CD4-positive, alpha-beta memory T cell (primary cell): ENCODE results near the gene BTLA. TPM values are rescaled to one million over a fixed set of nuclear protein-coding genes. Genes with fewer than 3 reads are reported as not detected.

ENCODE experiments used
- CTCF ChIA-PET: fragments of 350-600 bp; sonication (Branson Sonifier 250); formaldehyde crosslinking; loops from one replicate; lab custom pipeline; 2021; ENCODE audit warnings: inconsistent platforms; ENCODE audit not compliant: partially characterized antibody; lab: Charles Lee
- POLR2A ChIA-PET: fragments of 350-600 bp; sonication (Branson Sonifier 250); formaldehyde crosslinking; loops from one replicate; lab custom pipeline; 2021; ENCODE audit not compliant: partially characterized antibody; lab: Charles Lee
- DNase-seq, 5 donors: peaks; one replicate each; pipeline versions ENCODE4 v3.0.0 to v3.0.0-alpha.2; 2020 to 2022; ENCODE audit warnings: mixed read lengths in 1 of 5
- H3K27ac ChIP-seq: one replicate; pipeline ENCODE4 v1.7.0; 2013; ENCODE audit warnings: low read depth, low read length
- H3K27me3 ChIP-seq: 2 replicates; pipeline ENCODE4 v1.7.0; 2013; ENCODE audit warnings: mild to moderate bottlenecking, low read length, moderate library complexity; ENCODE audit not compliant: insufficient read depth
- H3K36me3 ChIP-seq: 2 replicates; pipeline ENCODE4 v1.7.0; 2013; ENCODE audit warnings: mild to moderate bottlenecking, low read length, moderate library complexity; ENCODE audit not compliant: insufficient read depth
- H3K4me1 ChIP-seq: 2 replicates; pipeline ENCODE4 v1.7.0; 2013; ENCODE audit warnings: mild to moderate bottlenecking, low read length, moderate library complexity; ENCODE audit not compliant: insufficient read depth
- H3K4me3 ChIP-seq, 2 donors: one replicate each; pipeline ENCODE4 v1.7.0; 2013; ENCODE audit warnings: low read length in 2 of 2, mild to moderate bottlenecking in 1 of 2
- H3K9me3 ChIP-seq, 2 donors: one replicate each; pipeline ENCODE4 v1.7.0; 2013; ENCODE audit warnings: low read length in 2 of 2, control low read depth in 1 of 2; ENCODE audit not compliant: control insufficient read depth in 1 of 2
- H3K27ac Mint-ChIP-seq, 7 donors: one replicate each; pipeline ENCODE4 v1.8.0; 2020 to 2021; ENCODE audit warnings: mixed read lengths in 7 of 7, mild to moderate bottlenecking in 6 of 7, inconsistent platforms in 3 of 7, moderate library complexity in 3 of 7
- H3K27me3 Mint-ChIP-seq, 2 donors: one replicate each; pipeline ENCODE4 v1.8.0; 2020 to 2021; ENCODE audit warnings: mixed read lengths in 2 of 2
- H3K36me3 Mint-ChIP-seq, 2 donors: one replicate each; pipeline ENCODE4 v1.8.0; 2020 to 2021; ENCODE audit warnings: mixed read lengths in 2 of 2, inconsistent platforms in 1 of 2, mild to moderate bottlenecking in 1 of 2
- H3K4me1 Mint-ChIP-seq, 4 donors: one replicate each; pipeline ENCODE4 v1.8.0; 2020 to 2021; ENCODE audit warnings: mixed read lengths in 4 of 4, mild to moderate bottlenecking in 1 of 4
- H3K4me3 Mint-ChIP-seq, 8 donors: one replicate each; pipeline ENCODE4 v1.8.0; 2020 to 2021; ENCODE audit warnings: mixed read lengths in 8 of 8, mild to moderate bottlenecking in 7 of 8, moderate library complexity in 6 of 8, inconsistent platforms in 3 of 8
- H3K9me3 Mint-ChIP-seq, 8 donors: one replicate each; pipeline ENCODE4 v1.8.0; 2020 to 2021; ENCODE audit warnings: mixed read lengths in 8 of 8, mild to moderate bottlenecking in 5 of 8, inconsistent platforms in 3 of 8, moderate library complexity in 1 of 8
- intact Hi-C: fragments of 100-400 bp; cut with micrococcal nuclease; formaldehyde crosslinking; loops from one replicate; pipeline ENCODE4 v1.15.1; 2023
- polyA plus RNA-seq, 2 donors: library from polyadenylated mRNA; unstranded; fragments of 300-500 nt; fragmentation: Illumina TruSeq; gene quantifications; one replicate each; pipeline ENCODE4 v1.2.3, GENCODE V29; 2021
- total RNA-seq, 2 experiments: library from RNA; stranded (reverse); gene quantifications; one replicate each; pipeline ENCODE4 v1.2.3, GENCODE V29; 2021

BTLA gene
- total and polyA plus RNA-seq, 4 experiments from 2014 or later = 17.5 to 24.9 (median 20.8) TPM

- H3K4me3 Mint-ChIP-seq = peak overlapping the region in 4 of 8 donors; percentile 6 to 55 (median 40)
- no peak for DNase-seq
- Histone ChIP-seq H3K27ac (no peak overlapping the region), H3K36me3 (peaks cover 3% of the 10 kb centered on the region), H3K9me3 (no peaks in the 10 kb centered on the region), H3K4me1 (peaks cover 44% of the 10 kb centered on the region), H3K27me3 (no peaks in the 10 kb centered on the region), H3K4me3 (no peak overlapping the region)
- POLR2A ChIA-PET = interaction anchor here (0.6 to 1.4 kb wide), 2 partner anchors 8 to 17 kb away, joined by 3 to 6 read pairs; partner anchors contain the start of gene BTLA
- H3K27ac Mint-ChIP-seq = peak overlapping the region in 3 of 7 donors; percentile 42 to 73 (median 64)
- H3K27me3 Mint-ChIP-seq = no peaks in the 10 kb centered on the region
- intact Hi-C loops = no loop called here
- peaks cover 33 to 45% of the 10 kb centered on the region in 2 donors for H3K36me3 Mint-ChIP-seq
- H3K9me3 Mint-ChIP-seq = no peaks in the 10 kb centered on the region
- CTCF ChIA-PET = no interaction called here
- peaks cover 36 to 62% (median 51%) of the 10 kb centered on the region in 4 donors for H3K4me1 Mint-ChIP-seq
Observed at GRCh38 chr3:112481302-112481721, 18.0 kb downstream of the BTLA start.

GRCh38 chr3:112477891-112478290 lies 21.4 kb downstream of the BTLA start:
- ChIA-PET CTCF (interaction anchor here (0.9 to 1.0 kb wide), 2 partner anchors 42 to 144 kb away, joined by 3 read pairs; no protein-coding TSS in a partner anchor), POLR2A (interaction anchor here (1.3 to 1.9 kb wide), 3 partner anchors 14 to 19 kb away, joined by 3 to 6 read pairs (median 3); no protein-coding TSS in a partner anchor)
- Mint-ChIP-seq H3K27me3 (no peaks in the 10 kb centered on the region), H3K36me3 (peaks cover 41 to 54% of the 10 kb centered on the region in 2 donors), H3K4me3 (no peak overlapping the region), H3K9me3 (peaks cover 0 to 3% (median 0%) of the 10 kb centered on the region in 8 donors), H3K4me1 (peaks cover 44 to 70% (median 63%) of the 10 kb centered on the region in 4 donors), H3K27ac (no peak overlapping the region)
- Histone ChIP-seq H3K27me3 (no peaks in the 10 kb centered on the region), H3K27ac (no peak overlapping the region), H3K4me3 (no peak overlapping the region), H3K4me1 (peaks cover 54% of the 10 kb centered on the region), H3K36me3 (no peaks in the 10 kb centered on the region), H3K9me3 (no peaks in the 10 kb centered on the region)
- DNase-seq = no peak
- intact Hi-C loops = loop anchor here (2.0 kb wide), 1 partner anchor 13 kb away; no protein-coding TSS in a partner anchor

- POLR2A ChIA-PET = interaction anchor here (0.7 to 1.2 kb wide), 2 partner anchors 23 to 25 kb away, joined by 3 to 4 read pairs; partner anchors contain the start of gene BTLA
- Histone ChIP-seq H3K4me1 (peaks cover 53% of the 10 kb centered on the region), H3K27me3 (no peaks in the 10 kb centered on the region), H3K27ac (no peak overlapping the region), H3K4me3 (no peak overlapping the region), H3K36me3 (no peaks in the 10 kb centered on the region), H3K9me3 (no peaks in the 10 kb centered on the region)
- DNase-seq = no peak
- CTCF ChIA-PET = no interaction called here
- H3K4me3 Mint-ChIP-seq = no peak overlapping the region
- H3K27ac Mint-ChIP-seq = peak overlapping the region in 1 of 7 donors; percentile 32
- H3K4me1 Mint-ChIP-seq = peaks cover 44 to 70% (median 64%) of the 10 kb centered on the region in 4 donors
- intact Hi-C loops = no loop called here
- H3K27me3 Mint-ChIP-seq = no peaks in the 10 kb centered on the region
- H3K36me3 Mint-ChIP-seq = peaks cover 45 to 59% of the 10 kb centered on the region in 2 donors
- peaks cover 0 to 3% (median 0%) of the 10 kb centered on the region in 8 donors for H3K9me3 Mint-ChIP-seq
Observed at GRCh38 chr3:112476346-112476745, 22.9 kb downstream of the BTLA start.

- Mint-ChIP-seq H3K4me3 (peak overlapping the region in 4 of 8 donors; percentile 5 to 64 (median 30)), H3K27ac (peak overlapping the region; percentile 4 to 82 (median 71)), H3K4me1 (peaks cover 52 to 70% (median 65%) of the 10 kb centered on the region in 4 donors), H3K27me3 (no peaks in the 10 kb centered on the region), H3K36me3 (peaks cover 51 to 61% of the 10 kb centered on the region in 2 donors), H3K9me3 (peaks cover 0 to 3% (median 0%) of the 10 kb centered on the region in 8 donors)
- DNase-seq = no peak
- no peaks in the 10 kb centered on the region for H3K9me3 ChIP-seq
- H3K36me3 ChIP-seq = no peaks in the 10 kb centered on the region
- no peak overlapping the region for H3K4me3 ChIP-seq
- no peak overlapping the region for H3K27ac ChIP-seq
- peaks cover 62% of the 10 kb centered on the region for H3K4me1 ChIP-seq
- intact Hi-C loops = no loop called here
- CTCF ChIA-PET = no interaction called here
- POLR2A ChIA-PET = no interaction called here
- H3K27me3 ChIP-seq = no peaks in the 10 kb centered on the region
Observed at GRCh38 chr3:112474796-112475195, 24.5 kb downstream of the BTLA start.

- ChIA-PET POLR2A (interaction anchor here (1.5 kb wide), 1 partner anchor 9 kb away, joined by 5 read pairs; no protein-coding TSS in a partner anchor), CTCF (interaction anchor here (1.1 kb wide), 1 partner anchor 19 kb away, joined by 3 read pairs; no protein-coding TSS in a partner anchor)
- Mint-ChIP-seq H3K27me3 (no peaks in the 10 kb centered on the region), H3K27ac (peak overlapping the region in 6 of 7 donors; percentile 59 to 88 (median 84)), H3K36me3 (peaks cover 46 to 52% of the 10 kb centered on the region in 2 donors), H3K4me3 (peak overlapping the region in 6 of 8 donors; percentile 67 to 93 (median 76)), H3K4me1 (peaks cover 61 to 76% (median 73%) of the 10 kb centered on the region in 4 donors), H3K9me3 (peaks cover 0 to 3% (median 0%) of the 10 kb centered on the region in 8 donors)
- no peak for DNase-seq
- Histone ChIP-seq H3K27ac (no peak overlapping the region), H3K9me3 (no peaks in the 10 kb centered on the region), H3K36me3 (no peaks in the 10 kb centered on the region), H3K4me3 (no peak overlapping the region), H3K27me3 (no peaks in the 10 kb centered on the region), H3K4me1 (peaks cover 73% of the 10 kb centered on the region)
- intact Hi-C loops = loop anchor here (1.0 to 2.0 kb wide), 2 partner anchors 8 to 26 kb away; partner anchors contain the start of gene BTLA
Observed at GRCh38 chr3:112472691-112473090, 26.6 kb downstream of the BTLA start.

- no peak for DNase-seq
- peaks cover 65 to 83% (median 78%) of the 10 kb centered on the region in 4 donors for H3K4me1 Mint-ChIP-seq
- CTCF ChIA-PET = no interaction called here
- H3K27ac Mint-ChIP-seq = peak overlapping the region; percentile 13 to 82 (median 61)
- peak overlapping the region in 6 of 8 donors; percentile 51 to 76 (median 64) for H3K4me3 Mint-ChIP-seq
- Histone ChIP-seq H3K4me3 (no peak overlapping the region), H3K27me3 (no peaks in the 10 kb centered on the region), H3K27ac (no peak overlapping the region), H3K4me1 (peaks cover 77% of the 10 kb centered on the region), H3K9me3 (no peaks in the 10 kb centered on the region), H3K36me3 (no peaks in the 10 kb centered on the region)
- H3K9me3 Mint-ChIP-seq = peaks cover 0 to 5% (median 0%) of the 10 kb centered on the region in 8 donors
- intact Hi-C loops = loop anchor here (2.0 kb wide), 1 partner anchor 27 kb away; the partner anchor contains the start of gene BTLA
- POLR2A ChIA-PET = no interaction called here
- H3K27me3 Mint-ChIP-seq = no peaks in the 10 kb centered on the region
- H3K36me3 Mint-ChIP-seq = peaks cover 45 to 52% of the 10 kb centered on the region in 2 donors
Observed at GRCh38 chr3:112471596-112472325, 27.5 kb downstream of the BTLA start.
